GM10266 (cell line): Measurements from ENCODE around the gene DOCK3.
"Not testable (repeated sequence)": the region's sequence is repeated elsewhere in the genome, so short reads cannot be mapped to it uniquely, and the experiment has no call there.

ENCODE experiments used
- DNase-seq: peaks from one replicate; pipeline ENCODE4 v3.0.0; 2012; ENCODE audit errors: extremely low spot score
- TF ChIP-seq, protein P1 (sequence below): IDR thresholded peaks from 2 replicates; pipeline ENCODE4 v1.5.1; 2012; ENCODE audit warnings: mild to moderate bottlenecking, low read depth; ENCODE audit not compliant: control insufficient read depth, insufficient read depth; ENCODE audit errors: missing control alignments

DOCK3 gene

GRCh38 chr3:50657816-50658215 lies 16.9 kb upstream of the DOCK3 start:
- TF ChIP-seq, protein P1, sequence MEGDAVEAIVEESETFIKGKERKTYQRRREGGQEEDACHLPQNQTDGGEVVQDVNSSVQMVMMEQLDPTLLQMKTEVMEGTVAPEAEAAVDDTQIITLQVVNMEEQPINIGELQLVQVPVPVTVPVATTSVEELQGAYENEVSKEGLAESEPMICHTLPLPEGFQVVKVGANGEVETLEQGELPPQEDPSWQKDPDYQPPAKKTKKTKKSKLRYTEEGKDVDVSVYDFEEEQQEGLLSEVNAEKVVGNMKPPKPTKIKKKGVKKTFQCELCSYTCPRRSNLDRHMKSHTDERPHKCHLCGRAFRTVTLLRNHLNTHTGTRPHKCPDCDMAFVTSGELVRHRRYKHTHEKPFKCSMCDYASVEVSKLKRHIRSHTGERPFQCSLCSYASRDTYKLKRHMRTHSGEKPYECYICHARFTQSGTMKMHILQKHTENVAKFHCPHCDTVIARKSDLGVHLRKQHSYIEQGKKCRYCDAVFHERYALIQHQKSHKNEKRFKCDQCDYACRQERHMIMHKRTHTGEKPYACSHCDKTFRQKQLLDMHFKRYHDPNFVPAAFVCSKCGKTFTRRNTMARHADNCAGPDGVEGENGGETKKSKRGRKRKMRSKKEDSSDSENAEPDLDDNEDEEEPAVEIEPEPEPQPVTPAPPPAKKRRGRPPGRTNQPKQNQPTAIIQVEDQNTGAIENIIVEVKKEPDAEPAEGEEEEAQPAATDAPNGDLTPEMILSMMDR, result no peak
- no peak for DNase-seq

DNA sequence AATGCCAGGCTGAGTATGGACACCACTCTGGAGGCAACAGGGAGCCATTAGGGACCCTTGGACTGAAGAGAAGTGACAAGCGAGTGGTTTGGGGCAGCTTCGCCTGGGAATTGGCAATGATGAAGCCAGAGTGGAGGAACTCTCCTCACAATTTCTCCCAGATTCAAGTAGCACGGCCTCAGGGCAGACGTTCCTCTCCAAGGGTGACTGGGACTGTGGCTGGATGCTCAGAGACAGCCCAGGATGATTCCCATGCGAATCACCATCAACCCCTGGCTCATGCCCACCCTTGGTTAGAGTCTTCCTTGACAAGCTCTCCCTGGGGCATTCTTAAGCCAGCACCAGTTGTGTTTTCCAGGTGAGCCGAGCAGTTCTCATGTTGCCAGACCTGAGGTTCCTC lies 16.3 kb upstream of the DOCK3 start:
- no peak for DNase-seq
- TF ChIP-seq, protein P1, result no peak

DNA sequence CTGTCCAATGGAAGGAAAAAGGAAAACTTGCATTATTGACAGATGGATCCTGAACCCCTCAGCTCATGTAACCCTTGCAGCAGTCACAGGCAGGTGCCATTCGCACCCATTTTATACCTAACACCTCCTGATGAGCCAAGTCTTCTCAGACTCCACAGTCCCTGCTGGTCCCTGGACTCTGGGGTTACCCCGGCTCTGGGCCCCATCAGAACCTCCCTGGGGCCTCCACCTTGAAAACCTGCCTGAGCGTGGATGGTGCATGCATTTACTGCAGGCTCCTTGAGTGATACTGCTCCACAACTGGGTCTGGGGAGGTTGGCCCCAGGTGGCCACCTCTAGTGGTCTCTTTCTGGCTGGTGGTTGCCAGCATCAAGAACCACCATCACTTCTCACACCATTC lies 15.9 kb upstream of the DOCK3 start:
- TF ChIP-seq, protein P1, result no peak
- no peak for DNase-seq

- DNase-seq, result no peak
- TF ChIP-seq, protein P1, result no peak
Observed at GRCh38 chr3:50660386-50660785, 14.3 kb upstream of the DOCK3 start.

DNA sequence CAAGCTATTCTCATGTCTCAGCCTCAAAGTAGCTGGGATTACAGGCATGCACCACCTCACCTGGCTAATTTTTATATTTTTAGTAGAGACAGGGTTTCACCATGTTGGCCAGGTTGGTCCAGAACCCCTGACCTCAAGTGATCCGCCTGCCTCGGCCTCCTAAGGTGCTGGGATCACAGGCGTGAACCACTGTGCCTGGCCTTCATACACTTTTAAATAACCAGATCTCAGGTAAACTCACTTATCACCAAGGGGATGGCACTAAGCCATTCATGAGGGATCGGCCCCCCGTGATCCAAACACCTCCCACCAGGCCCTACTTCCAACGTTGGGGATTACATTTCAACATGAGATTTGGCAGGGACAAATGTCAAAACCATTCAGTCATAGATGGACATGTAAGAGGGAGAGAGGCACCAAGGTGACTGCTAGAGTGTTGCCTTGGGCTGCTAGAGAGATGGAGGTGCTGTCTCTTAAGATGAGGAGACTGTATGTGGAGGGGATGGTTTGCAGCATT lies 13.3 kb upstream of the DOCK3 start:
- TF ChIP-seq, protein P1, result no peak
- DNase-seq, result no peak

DNA sequence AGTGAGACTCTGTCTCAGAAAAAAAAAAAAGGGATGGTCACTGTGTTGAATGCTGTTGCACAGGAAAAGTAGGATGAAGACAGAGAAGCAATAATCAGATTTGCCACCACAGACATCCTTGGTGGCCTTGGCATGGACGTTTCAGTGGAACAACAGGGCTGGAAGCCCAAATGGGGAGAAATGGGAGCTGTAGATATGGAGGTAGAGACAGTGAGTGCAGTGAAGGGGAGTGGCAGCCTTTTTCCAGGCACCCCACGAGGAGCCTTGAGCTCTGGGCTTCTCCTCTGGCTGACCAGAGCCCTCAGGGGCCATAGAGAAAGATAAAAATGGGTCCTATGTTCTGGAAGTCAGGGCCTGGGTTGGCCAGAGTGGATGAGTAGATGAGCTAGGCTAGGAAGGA lies 12.3 kb upstream of the DOCK3 start:
- no peak for DNase-seq
- TF ChIP-seq, protein P1, result no peak

GRCh38 chr3:50665081-50665840 lies 9.5 kb upstream of the DOCK3 start:
- no peak for DNase-seq
- TF ChIP-seq, protein P1, result no peak

- not testable (repeated sequence) for DNase-seq
Observed at GRCh38 chr3:50665841-50666115, 8.9 kb upstream of the DOCK3 start.
